ENCODE results near the gene GMPPB. TPM values are rescaled to one million over a fixed set of nuclear protein-coding genes. Genes with fewer than 3 reads are reported as not detected.

GMPPB gene
- total and polyA plus RNA-seq, 9 of the 15 experiments (the other 6 are each of a cell fraction or from before 2014, with no cell fraction given): 0.53 to 17.4 (median 8.1) TPM

- no peak for TF ChIP-seq NEUROD1 (IDR thresholded peaks at IDR 0.05; ENCODE audit: borderline replicate concordance, low read depth, low read length, partially characterized antibody)
- no peak for TF ChIP-seq NCOA4 (IDR thresholded peaks at IDR 0.05; ENCODE audit: partially characterized antibody)
- TF ChIP-seq MYBL2 (IDR thresholded peaks at IDR 0.05; ENCODE audit: low read depth): no peak; the same call in 1 of the 2 replicates
- no peak for TF ChIP-seq MYBL2 (CRISPR knock-in tag; IDR thresholded peaks at IDR 0.05; ENCODE audit: borderline replicate concordance)
- peak; percentile 77 for TF ChIP-seq NRF1 (conservative IDR thresholded peaks at IDR 0.05 in 1 of 2, IDR thresholded peaks at IDR 0.05 in 1 of 2)
- TF ChIP-seq NFE2L1 (tag; IDR thresholded peaks at IDR 0.05; ENCODE audit: borderline replicate concordance, low read depth): no peak
- TF ChIP-seq NFIC (IDR thresholded peaks at IDR 0.05): no peak
- no peak for TF ChIP-seq ZNF217 (CRISPR knock-in tag; IDR thresholded peaks at IDR 0.05)
- TF ChIP-seq MYNN (IDR thresholded peaks at IDR 0.05): no peak
- TF ChIP-seq MYNN (CRISPR knock-in tag; IDR thresholded peaks at IDR 0.05): no peak
- TF ChIP-seq ELF2 (CRISPR knock-in tag; IDR thresholded peaks at IDR 0.05): 0 out of 2 replicates have a peak, but pooled peaks have one; percentile 36
- peak; percentile 69 for TF ChIP-seq USF1 (CRISPR knock-in tag; IDR thresholded peaks at IDR 0.05)
- no peak for TF ChIP-seq NR0B1 (IDR thresholded peaks at IDR 0.05; ENCODE audit: partially characterized antibody)
- peak; percentile 96 for TF ChIP-seq MTA1 (IDR thresholded peaks at IDR 0.05; ENCODE audit: borderline replicate concordance)
- TF ChIP-seq FOS (IDR thresholded peaks at IDR 0.05; ENCODE audit: extremely low read depth, insufficient read length): peak; percentile 46
- TF ChIP-seq WHSC1 (IDR thresholded peaks at IDR 0.05; ENCODE audit: low read length): no peak
- TF ChIP-seq BRF1 (IDR thresholded peaks at IDR 0.05; ENCODE audit: borderline replicate concordance, extremely low read depth, insufficient read length): no peak
- no peak for TF ChIP-seq CCAR2 (IDR thresholded peaks at IDR 0.05; ENCODE audit: low read depth, low read length)
- TF ChIP-seq FIP1L1 (IDR thresholded peaks at IDR 0.05; ENCODE audit: low read depth, low read length, poor library complexity, severe bottlenecking): peak; percentile 56
- TF ChIP-seq CCNT2 (IDR thresholded peaks at IDR 0.05; ENCODE audit: borderline replicate concordance, extremely low read depth, insufficient read length, low read depth, low read length): peak; percentile 52
- TF ChIP-seq E2F5 (CRISPR knock-in tag; IDR thresholded peaks at IDR 0.05): no peak
- no peak for TF ChIP-seq ATF2 (CRISPR knock-in tag; IDR thresholded peaks at IDR 0.05)
- no peak for TF ChIP-seq ETS2 (tag; IDR thresholded peaks at IDR 0.05; ENCODE audit: borderline replicate concordance, poor library complexity, severe bottlenecking)
Observed at GRCh38 chr3:49723628-49724551, at the start of gene GMPPB (continued).

Data from K562 (cell line).